ENCODE measurements around the gene JUNB.

Gene JUNB

GRCh38 chr19:12791345-12792050, at the start of gene JUNB:
Gene JUNB (plus strand): TSS chr19:12791486. CDS start chr19:12791772, 286 bp downstream.
- DNase-seq (ENCODE audit: low read depth): peak; percentile 89

GRCh38 chr19:12745166-12745897, 46.0 kb upstream of the JUNB start:
- DNase-seq (ENCODE audit: low read depth): no peak

GRCh38 chr19:12748489-12748888, 42.8 kb upstream of the JUNB start:
- DNase-seq (ENCODE audit: low read depth): no peak

GRCh38 chr19:12749938-12750521, 41.3 kb upstream of the JUNB start:
- no peak for DNase-seq (ENCODE audit: low read depth)

- no peak for DNase-seq (ENCODE audit: low read depth)
Measured at GRCh38 chr19:12750851-12751250, 40.4 kb upstream of the JUNB start.

GRCh38 chr19:12751635-12752034, 39.7 kb upstream of the JUNB start, which contains the start of gene BEST2:
Gene BEST2 (plus strand): TSS chr19:12751791. CDS start chr19:12752593, 802 bp downstream.
- DNase-seq (ENCODE audit: low read depth): no peak

GRCh38 chr19:12752056-12752781, 39.1 kb upstream of the JUNB start:
- DNase-seq (ENCODE audit: low read depth): no peak

GRCh38 chr19:12754465-12755196, 36.7 kb upstream of the JUNB start:
- no peak for DNase-seq (ENCODE audit: low read depth)

GRCh38 chr19:12756150-12756883, 35.0 kb upstream of the JUNB start:
- DNase-seq (ENCODE audit: low read depth): no peak

- peak; percentile 53 for DNase-seq (ENCODE audit: low read depth)
Measured at GRCh38 chr19:12757544-12758274, 33.6 kb upstream of the JUNB start.

GRCh38 chr19:12759686-12760085, 31.6 kb upstream of the JUNB start:
- no peak for DNase-seq (ENCODE audit: low read depth)

GRCh38 chr19:12763100-12763499, 28.2 kb upstream of the JUNB start:
- DNase-seq (ENCODE audit: low read depth): no peak

- DNase-seq (ENCODE audit: low read depth): no peak
Measured at GRCh38 chr19:12764698-12765097, 26.6 kb upstream of the JUNB start.

GRCh38 chr19:12766051-12766521, 25.2 kb upstream of the JUNB start:
- DNase-seq (ENCODE audit: low read depth): peak; percentile 56

- no peak for DNase-seq (ENCODE audit: low read depth)
Measured at GRCh38 chr19:12767150-12767549, 24.1 kb upstream of the JUNB start.

- no peak for DNase-seq (ENCODE audit: low read depth)
Measured at GRCh38 chr19:12767666-12768065, 23.6 kb upstream of the JUNB start.

GRCh38 chr19:12769689-12770088, 21.6 kb upstream of the JUNB start:
- DNase-seq (ENCODE audit: low read depth): no peak

GRCh38 chr19:12770922-12771321, 20.4 kb upstream of the JUNB start:
- DNase-seq (ENCODE audit: low read depth): no peak

- DNase-seq (ENCODE audit: low read depth): no peak
Measured at GRCh38 chr19:12772323-12772722, 19.0 kb upstream of the JUNB start.

- DNase-seq (ENCODE audit: low read depth): no peak
Measured at GRCh38 chr19:12773571-12773970, 17.7 kb upstream of the JUNB start.
